B cell (primary cell): ENCODE data around the gene NFKBIA. TPM values are rescaled to one million over a fixed set of nuclear protein-coding genes. Genes with fewer than 3 reads are reported as not detected.

Experiments used
- ATAC-seq: fragments of 200-7000 bp; cut with Tn5 transposase; one replicate; pipeline ENCODE4 v1.10.0; 2021; ENCODE audit warnings: low read depth, mild to moderate bottlenecking, moderate number of reproducible peaks, moderate library complexity
- CTCF ChIA-PET: fragments of 350-600 bp; sonication (Branson Sonifier 250); formaldehyde crosslinking; loops from one replicate; lab custom pipeline; 2021; ENCODE audit warnings: antibody characterized with exemption, inconsistent platforms; lab: Charles Lee
- POLR2A ChIA-PET: fragments of 350-600 bp; sonication (Branson Sonifier 250); formaldehyde crosslinking; loops from one replicate; lab custom pipeline; 2021; ENCODE audit warnings: antibody characterized with exemption; lab: Charles Lee
- DNase-seq: peaks from one replicate; pipeline ENCODE4 v3.0.0; 2013
- H2AFZ ChIP-seq: 2 replicates; pipeline ENCODE4 v1.6.1; 2012; ENCODE audit warnings: mild to moderate bottlenecking, low read depth, low read length; ENCODE audit not compliant: insufficient read depth, poor library complexity, severe bottlenecking
- H3K27ac ChIP-seq, 2 donors: 1 replicate in 1 of 2; 2 replicates in 1 of 2; pipeline ENCODE4 v1.5.1; 2012 to 2013; ENCODE audit warnings: low read length in 2 of 2, mild to moderate bottlenecking in 2 of 2, moderate library complexity in 1 of 2
- H3K27me3 ChIP-seq, 4 experiments: fragments of 200-600 bp in 1 of 4; sonication (generic) in 1 of 4; replicated peaks in 1 of 4; 1 replicate in 2 of 4; 2 replicates in 2 of 4; pipeline versions ENCODE4 v1.6.1 to v1.7.0; 2013 to 2016; ENCODE audit warnings: low read length in 3 of 4, mild to moderate bottlenecking in 2 of 4, mixed read lengths in 1 of 4, moderate library complexity in 1 of 4; ENCODE audit not compliant: insufficient read depth in 4 of 4, control insufficient read depth in 3 of 4; ENCODE audit errors: control extremely low read depth in 1 of 4
- H3K36me3 ChIP-seq, 2 experiments: replicated peaks in 1 of 2; 1 replicate in 1 of 2; 2 replicates in 1 of 2; pipeline versions ENCODE4 v1.6.1 to v1.7.1; 2013; ENCODE audit warnings: low read length in 1 of 2; ENCODE audit not compliant: insufficient read depth in 2 of 2, control insufficient read depth in 1 of 2; ENCODE audit errors: control extremely low read depth in 1 of 2, extremely low read depth in 1 of 2
- H3K4me1 ChIP-seq, 2 donors: fragments of 200-600 bp in 1 of 2; sonication (generic) in 1 of 2; 1 replicate in 1 of 2; 2 replicates in 1 of 2; pipeline versions ENCODE4 v1.5.1 to v1.6.1; 2013 to 2017; ENCODE audit warnings: low read length in 2 of 2; ENCODE audit not compliant: control insufficient read depth in 2 of 2, insufficient read depth in 2 of 2
- H3K4me2 ChIP-seq: replicated peaks from 2 replicates; pipeline ENCODE3; 2012; ENCODE audit warnings: mild to moderate bottlenecking, low read depth, low read length; ENCODE audit not compliant: poor library complexity, severe bottlenecking
- H3K4me3 ChIP-seq, 5 experiments: fragments of 200-600 bp in 1 of 5; sonication (generic) in 1 of 5; 1 replicate in 3 of 5; 2 replicates in 2 of 5; pipeline versions ENCODE4 v1.5.1 to v1.7.0; 2011 to 2016; ENCODE audit warnings: low read length in 4 of 5, mild to moderate bottlenecking in 4 of 5, low read depth in 2 of 5, control low read depth in 1 of 5, moderate library complexity in 1 of 5; ENCODE audit not compliant: insufficient read depth in 1 of 5; ENCODE audit errors: control extremely low read depth in 1 of 5, extremely low read depth in 1 of 5
- H3K79me2 ChIP-seq: fragments of 200-600 bp; sonication (generic); one replicate; pipeline ENCODE4 v1.6.0; 2016; ENCODE audit warnings: low read length; ENCODE audit not compliant: control insufficient read depth, insufficient read depth
- H3K9ac ChIP-seq: fragments of 200-600 bp; sonication (generic); 2 replicates; pipeline ENCODE4 v1.6.1; 2017; ENCODE audit warnings: mild to moderate bottlenecking, low read length, moderate library complexity
- H3K9me3 ChIP-seq, 3 donors: one replicate each; pipeline versions ENCODE4 v1.6.1 to v1.7.1; 2013; ENCODE audit warnings: low read length in 2 of 3; ENCODE audit not compliant: control insufficient read depth in 2 of 3, insufficient read depth in 1 of 3; ENCODE audit errors: control extremely low read depth in 1 of 3
- H4K20me1 ChIP-seq: 2 replicates; pipeline ENCODE4 v1.6.0; 2012; ENCODE audit warnings: mild to moderate bottlenecking, low read length; ENCODE audit not compliant: insufficient read depth, control insufficient read depth, poor library complexity, severe bottlenecking
- H3K27ac Mint-ChIP-seq: one replicate; pipeline ENCODE4 v1.8.0; 2021; ENCODE audit warnings: mixed read lengths
- H3K27me3 Mint-ChIP-seq: one replicate; pipeline ENCODE4 v1.8.0; 2021; ENCODE audit warnings: mixed read lengths
- H3K4me1 Mint-ChIP-seq: one replicate; pipeline ENCODE4 v1.8.0; 2021; ENCODE audit warnings: mixed read lengths
- H3K4me3 Mint-ChIP-seq: one replicate; pipeline ENCODE4 v1.8.0; 2021; ENCODE audit warnings: mixed read lengths
- H3K9me3 Mint-ChIP-seq: one replicate; pipeline ENCODE4 v1.8.0; 2022; ENCODE audit warnings: mixed read lengths; ENCODE audit not compliant: insufficient read depth
- EZH2 ChIP-seq: IDR thresholded peaks from 2 replicates; pipeline ENCODE4 v1.6.1; 2012; ENCODE audit warnings: borderline replicate concordance, low read depth, mild to moderate bottlenecking, moderate library complexity, low read length; ENCODE audit not compliant: insufficient read depth, poor library complexity, severe bottlenecking
- WGBS: methylation state at CpG from one replicate; pipeline ENCODE4 v1.1.5; 2013; ENCODE audit warnings: missing lambda C conversion rate; ENCODE audit not compliant: insufficient coverage; 5-methylcytosine and 5-hydroxymethylcytosine counted together
- intact Hi-C: fragments of 100-400 bp; cut with micrococcal nuclease; formaldehyde crosslinking; loops from one replicate; pipeline ENCODE4 v1.10.0; 2022
- polyA plus RNA-seq: library from polyadenylated mRNA; depleted of rRNA; stranded (reverse); fragments of >200 nt; gene quantifications from 2 replicates; pipeline ENCODE4 v1.2.3, GENCODE V29; 2012
- total RNA-seq, 2 donors: library from RNA; stranded (reverse); fragments of 120-200 nt in 1 of 2; gene quantifications; 1 replicate in 1 of 2; 2 replicates in 1 of 2; pipeline versions ENCODE4 v1.2.3 to v1.2.4, GENCODE V29; 2013 to 2022
- TF ChIP-seq, protein P1 (sequence below): fragments of 200-600 bp; IDR thresholded peaks from one replicate; pipeline ENCODE4 v1.8.0; 2022; ENCODE audit warnings: antibody characterized with exemption, mild to moderate bottlenecking

The NFKBIA gene
- total and polyA plus RNA-seq, 2 donors (not counting 1 experiment from before 2014, with no cell fraction given), result 308 to 3,195 TPM

DNA sequence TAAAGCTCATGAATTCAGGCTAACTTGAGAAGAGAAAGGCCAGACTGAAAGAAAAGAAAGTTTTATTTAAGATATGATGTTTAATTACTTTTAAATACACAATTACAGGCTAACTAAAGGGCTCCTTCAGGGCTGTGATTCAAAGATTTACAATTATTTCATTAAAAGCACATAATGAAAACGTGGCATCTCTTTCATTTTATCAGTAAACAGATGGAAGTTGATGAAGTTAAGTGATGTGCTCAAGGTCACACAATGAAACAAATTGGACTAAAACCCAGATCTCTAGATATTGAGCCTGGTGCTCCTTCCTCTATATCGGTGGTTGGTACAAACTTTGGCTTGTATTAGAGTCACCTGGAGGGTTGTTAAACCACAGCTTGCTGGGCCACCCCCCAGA, 13.5 kb upstream of the NFKBIA start:
- no peaks in the 10 kb centered on the region for H3K36me3 ChIP-seq
- no peak overlapping the region for H3K4me2 ChIP-seq
- no peaks in the 10 kb centered on the region for H3K79me2 ChIP-seq
- no peak overlapping the region for H3K4me3 ChIP-seq
- intact Hi-C loops, result no loop called here
- no peak overlapping the region for H3K9ac ChIP-seq
- H3K27ac Mint-ChIP-seq, result no peak overlapping the region
- WGBS, result 80% methylated on average over 1 of the region's 2 CpGs
- H3K27me3 ChIP-seq, result no peaks in the 10 kb centered on the region
- peaks cover 27% of the 10 kb centered on the region for H3K4me1 Mint-ChIP-seq
- no peak for ATAC-seq
- ChIA-PET CTCF (interaction anchor here (0.7 to 19.8 kb wide), 5 partner anchors 9 to 277 kb away, joined by 3 to 512 read pairs (median 15); no protein-coding TSS in a partner anchor), POLR2A (interaction anchor here (1.8 kb wide), 1 partner anchor 14 kb away, joined by 10 read pairs; the partner anchor contains the start of gene NFKBIA)
- H3K9me3 Mint-ChIP-seq, result no peaks in the 10 kb centered on the region
- TF ChIP-seq, protein P1, sequence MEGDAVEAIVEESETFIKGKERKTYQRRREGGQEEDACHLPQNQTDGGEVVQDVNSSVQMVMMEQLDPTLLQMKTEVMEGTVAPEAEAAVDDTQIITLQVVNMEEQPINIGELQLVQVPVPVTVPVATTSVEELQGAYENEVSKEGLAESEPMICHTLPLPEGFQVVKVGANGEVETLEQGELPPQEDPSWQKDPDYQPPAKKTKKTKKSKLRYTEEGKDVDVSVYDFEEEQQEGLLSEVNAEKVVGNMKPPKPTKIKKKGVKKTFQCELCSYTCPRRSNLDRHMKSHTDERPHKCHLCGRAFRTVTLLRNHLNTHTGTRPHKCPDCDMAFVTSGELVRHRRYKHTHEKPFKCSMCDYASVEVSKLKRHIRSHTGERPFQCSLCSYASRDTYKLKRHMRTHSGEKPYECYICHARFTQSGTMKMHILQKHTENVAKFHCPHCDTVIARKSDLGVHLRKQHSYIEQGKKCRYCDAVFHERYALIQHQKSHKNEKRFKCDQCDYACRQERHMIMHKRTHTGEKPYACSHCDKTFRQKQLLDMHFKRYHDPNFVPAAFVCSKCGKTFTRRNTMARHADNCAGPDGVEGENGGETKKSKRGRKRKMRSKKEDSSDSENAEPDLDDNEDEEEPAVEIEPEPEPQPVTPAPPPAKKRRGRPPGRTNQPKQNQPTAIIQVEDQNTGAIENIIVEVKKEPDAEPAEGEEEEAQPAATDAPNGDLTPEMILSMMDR, result no peak
- TF ChIP-seq EZH2, result no peak
- no peaks in the 10 kb centered on the region for H3K27me3 Mint-ChIP-seq
- no peak overlapping the region for H2AFZ ChIP-seq
- peaks cover 8 to 24% of the 10 kb centered on the region in 2 donors for H3K4me1 ChIP-seq
- DNase-seq, result no peak
- no peak overlapping the region for H3K27ac ChIP-seq
- H3K9me3 ChIP-seq, result no peaks in the 10 kb centered on the region
- H3K4me3 Mint-ChIP-seq, result no peak overlapping the region
- H4K20me1 ChIP-seq, result no peaks in the 10 kb centered on the region

DNA sequence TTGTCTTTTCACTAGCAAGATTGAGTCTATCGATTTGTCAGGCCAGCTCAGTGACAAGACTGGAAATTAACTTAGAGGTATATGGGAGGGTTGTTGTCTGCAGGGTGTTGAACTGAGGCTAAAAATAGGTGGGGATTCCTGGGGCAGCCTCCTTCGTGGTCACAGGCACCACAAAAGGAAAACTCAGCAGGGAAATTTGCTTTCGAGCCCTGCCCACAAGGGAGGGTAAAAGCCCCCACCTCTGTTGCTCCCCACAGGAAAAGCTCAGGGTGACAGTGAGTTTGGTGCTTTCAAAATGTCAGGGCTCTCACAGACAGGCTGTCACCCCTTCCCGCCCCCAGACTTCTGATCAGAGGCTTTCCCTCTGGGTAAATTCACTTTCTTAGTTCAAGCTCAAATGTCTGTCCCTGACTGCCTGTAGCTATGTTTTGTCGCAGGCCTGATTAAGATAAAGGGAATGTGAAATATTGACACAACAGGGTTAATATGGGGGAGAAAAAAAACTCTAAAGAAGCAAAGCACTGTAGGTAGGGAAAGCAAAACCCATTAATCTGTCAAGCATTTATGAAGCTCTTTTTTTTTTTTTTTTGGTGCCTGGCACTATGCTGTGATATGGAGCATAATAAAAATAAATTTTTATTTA, 11.7 kb upstream of the NFKBIA start:
- peak overlapping the region; percentile 34 for H3K4me2 ChIP-seq
- no peaks in the 10 kb centered on the region for H3K27me3 Mint-ChIP-seq
- ChIA-PET POLR2A (interaction anchor here (1.4 to 1.8 kb wide), 2 partner anchors 12 to 294 kb away, joined by 6 to 10 read pairs; partner anchors contain the start of genes NFKBIA, PPP2R3C and PRORP), CTCF (interaction anchor here (0.5 to 19.8 kb wide), 19 partner anchors 8 to 744 kb away, joined by 3 to 512 read pairs (median 4); partner anchors contain the start of gene NFKBIA)
- WGBS, result 17% methylated on average over 1 of the region's 5 CpGs
- no peaks in the 10 kb centered on the region for H3K9me3 ChIP-seq
- no peaks in the 10 kb centered on the region for H3K36me3 ChIP-seq
- H3K4me3 Mint-ChIP-seq, result peak overlapping the region; percentile 44
- TF ChIP-seq, protein P1, result no peak
- no peak for TF ChIP-seq EZH2
- ATAC-seq, result peak; percentile 32
- no peaks in the 10 kb centered on the region for H3K9me3 Mint-ChIP-seq
- no peak overlapping the region for H3K4me3 ChIP-seq
- H3K4me1 ChIP-seq, result peaks cover 8 to 26% of the 10 kb centered on the region in 2 donors
- DNase-seq, result peak; percentile 39
- peak overlapping the region; percentile 55 for H2AFZ ChIP-seq
- H3K27ac ChIP-seq, result no peak overlapping the region
- no peak overlapping the region for H3K9ac ChIP-seq
- H3K79me2 ChIP-seq, result no peaks in the 10 kb centered on the region
- peak overlapping the region; percentile 15 for H3K27ac Mint-ChIP-seq
- no peaks in the 10 kb centered on the region for H3K27me3 ChIP-seq
- no peaks in the 10 kb centered on the region for H4K20me1 ChIP-seq
- peaks cover 25% of the 10 kb centered on the region for H3K4me1 Mint-ChIP-seq
- intact Hi-C loops, result no loop called here
